Stomach (tissue), 9 donors: ENCODE data around the gene LPCAT4. TPM values are rescaled to one million over a fixed set of nuclear protein-coding genes. Genes with fewer than 3 reads are reported as not detected.

ENCODE experiments used
- DNase-seq, 2 donors: peaks; one replicate each; pipeline versions ENCODE4 v3.0.0 to v3.0.0-alpha.2; 2013 to 2019
- H3K27ac ChIP-seq, 5 donors: fragments of 200-600 bp in 4 of 5; sonication (generic) in 4 of 5; one replicate each; pipeline ENCODE4 v1.5.1; 2013 to 2019; ENCODE audit warnings: mild to moderate bottlenecking in 1 of 5, moderate library complexity in 1 of 5
- H3K27me3 ChIP-seq, 3 donors: fragments of 200-600 bp; sonication (generic); one replicate each; pipeline ENCODE4 v1.5.1; 2017 to 2019; ENCODE audit warnings: mixed run types in 1 of 3
- H3K36me3 ChIP-seq, 4 donors: fragments of 200-600 bp; sonication (generic); 1 replicate in 3 of 4; 2 replicates in 1 of 4; pipeline ENCODE4 v1.5.1; 2016 to 2019
- H3K4me1 ChIP-seq, 4 donors: fragments of 200-600 bp; sonication (generic); one replicate each; pipeline ENCODE4 v1.5.1; 2016 to 2019
- H3K4me3 ChIP-seq, 4 donors: fragments of 200-600 bp; sonication (generic) in 3 of 4; one replicate each; pipeline ENCODE4 v1.5.1; 2016 to 2019; ENCODE audit warnings: mild to moderate bottlenecking in 1 of 4
- H3K9me3 ChIP-seq, 4 donors: fragments of 200-600 bp; sonication (generic); one replicate each; pipeline ENCODE4 v1.5.1; 2016 to 2019
- EP300 ChIP-seq: sonication (generic); formaldehyde crosslinking; IDR thresholded peaks from one replicate; pipeline ENCODE4 v1.6.1; 2017; ENCODE audit warnings: antibody characterized with exemption
- POLR2A ChIP-seq, 4 donors: fragments of 450-650 bp; IDR thresholded peaks; one replicate each; pipeline ENCODE4 v1.6.1; 2016; ENCODE audit warnings: antibody characterized with exemption in 4 of 4, control low read depth in 2 of 4, mild to moderate bottlenecking in 1 of 4, moderate library complexity in 1 of 4
- POLR2AphosphoS5 ChIP-seq, 3 donors: sonication (generic); formaldehyde crosslinking; IDR thresholded peaks; one replicate each; pipeline ENCODE4 v1.6.1; 2016; ENCODE audit warnings: antibody characterized with exemption in 3 of 3
- WGBS, 5 donors: extraction: QIAGEN DNeasy Blood & Tissue Kit in 3 of 5; methylation state at CpG; one replicate each; pipeline versions ENCODE4 v1.1.5 to v1.1.7; 2013 to 2018; 5-methylcytosine and 5-hydroxymethylcytosine counted together
- intact Hi-C: fragments of 100-400 bp; cut with DNase I; formaldehyde crosslinking; loops from one replicate; pipeline ENCODE4 v1.15.1; 2023; ENCODE audit warnings: low total_unique reads
- polyA plus RNA-seq, 3 donors: library from polyadenylated mRNA; stranded (reverse); fragments of 200-250 nt; gene quantifications; one replicate each; pipeline ENCODE4 v1.2.3, GENCODE V29; 2013
- total RNA-seq, 5 donors: library from RNA; depleted of rRNA; stranded (reverse); fragments of >200 nt; gene quantifications; one replicate each; pipeline versions ENCODE4 v1.1.0 to v1.2.3, GENCODE V29; 2014 to 2016
- TF ChIP-seq, protein P1 (sequence below), 7 experiments: fragments of 450-650 bp in 4 of 7; fragments of 200-600 bp in 3 of 7; sonication (generic) in 3 of 7; IDR thresholded peaks; one replicate each; pipeline ENCODE4 v1.5.1; 2016 to 2019; ENCODE audit warnings: antibody characterized with exemption in 7 of 7, control low read depth in 2 of 7, mild to moderate bottlenecking in 1 of 7
- donor health status: healthy with polysubstance abuse.
- donor health status: Bipolar disorder and iron deficiency.
- donor health status: healthy.

Gene LPCAT4
- total and polyA plus RNA-seq, 8 donors: 11.6 to 206 (median 65.1) TPM

DNA sequence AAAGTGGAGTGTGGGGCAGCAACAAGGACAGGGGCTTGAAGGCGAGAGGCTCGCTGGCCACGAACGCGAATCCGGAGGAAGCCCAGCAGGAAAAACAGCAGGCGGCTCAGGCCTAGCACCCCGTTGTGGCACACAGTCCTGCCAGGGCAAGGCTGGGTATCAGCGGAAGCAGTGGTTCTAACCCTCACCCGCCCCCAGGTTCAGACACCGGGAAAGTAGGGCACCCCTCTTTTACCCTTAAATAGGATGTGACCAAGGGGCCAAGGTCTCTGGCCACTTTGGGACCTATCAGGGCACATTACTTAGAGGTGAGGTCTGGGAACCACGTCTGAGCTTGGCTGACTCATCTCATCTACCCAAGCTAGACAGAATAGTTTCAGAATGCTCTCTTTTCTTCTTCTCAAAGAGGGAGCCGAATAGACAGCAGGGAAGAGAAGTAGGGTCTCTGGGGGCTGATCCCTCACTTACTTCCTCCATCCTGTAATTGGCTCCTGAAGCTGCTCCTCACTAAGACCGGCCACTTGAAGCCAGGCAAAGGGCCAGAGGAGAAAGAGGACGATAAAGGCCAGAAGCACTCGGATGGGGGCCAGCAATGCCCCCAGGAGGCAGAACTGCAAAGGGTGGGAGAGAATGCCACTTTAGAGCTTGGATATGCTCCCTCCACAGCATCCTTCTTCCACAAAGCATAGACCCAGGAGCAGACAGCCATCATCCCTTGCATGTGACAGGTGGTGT lies 1.7 kb downstream of the LPCAT4 start:
- DNase-seq: peak in 1 of 2 donors; percentile 26
- Histone ChIP-seq H3K27me3 (no peaks in the 10 kb centered on the region), H3K36me3 (peaks cover 5 to 39% (median 34%) of the 10 kb centered on the region in 4 donors), H3K4me1 (peaks cover 18 to 62% (median 34%) of the 10 kb centered on the region in 4 donors), H3K4me3 (peak overlapping the region in 3 of 4 donors; percentile 96 to 98 (median 97)), H3K27ac (peak overlapping the region in 4 of 5 donors; percentile 15 to 100 (median 98)), H3K9me3 (no peaks in the 10 kb centered on the region)
- WGBS, 5 donors: 67 to 86% (median 81%) methylated on average over 16 of the region's 16 CpGs
- TF ChIP-seq POLR2AphosphoS5 (IDR thresholded peaks at IDR 0.05) (no peak), EP300 (no peak), POLR2A (IDR thresholded peaks at IDR 0.05) (no peak)
- TF ChIP-seq, protein P1, sequence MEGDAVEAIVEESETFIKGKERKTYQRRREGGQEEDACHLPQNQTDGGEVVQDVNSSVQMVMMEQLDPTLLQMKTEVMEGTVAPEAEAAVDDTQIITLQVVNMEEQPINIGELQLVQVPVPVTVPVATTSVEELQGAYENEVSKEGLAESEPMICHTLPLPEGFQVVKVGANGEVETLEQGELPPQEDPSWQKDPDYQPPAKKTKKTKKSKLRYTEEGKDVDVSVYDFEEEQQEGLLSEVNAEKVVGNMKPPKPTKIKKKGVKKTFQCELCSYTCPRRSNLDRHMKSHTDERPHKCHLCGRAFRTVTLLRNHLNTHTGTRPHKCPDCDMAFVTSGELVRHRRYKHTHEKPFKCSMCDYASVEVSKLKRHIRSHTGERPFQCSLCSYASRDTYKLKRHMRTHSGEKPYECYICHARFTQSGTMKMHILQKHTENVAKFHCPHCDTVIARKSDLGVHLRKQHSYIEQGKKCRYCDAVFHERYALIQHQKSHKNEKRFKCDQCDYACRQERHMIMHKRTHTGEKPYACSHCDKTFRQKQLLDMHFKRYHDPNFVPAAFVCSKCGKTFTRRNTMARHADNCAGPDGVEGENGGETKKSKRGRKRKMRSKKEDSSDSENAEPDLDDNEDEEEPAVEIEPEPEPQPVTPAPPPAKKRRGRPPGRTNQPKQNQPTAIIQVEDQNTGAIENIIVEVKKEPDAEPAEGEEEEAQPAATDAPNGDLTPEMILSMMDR (IDR thresholded peaks at IDR 0.05): no peak
- intact Hi-C loops: loop anchor here (10.0 kb wide), 1 partner anchor 120 kb away; no protein-coding TSS in a partner anchor

DNA sequence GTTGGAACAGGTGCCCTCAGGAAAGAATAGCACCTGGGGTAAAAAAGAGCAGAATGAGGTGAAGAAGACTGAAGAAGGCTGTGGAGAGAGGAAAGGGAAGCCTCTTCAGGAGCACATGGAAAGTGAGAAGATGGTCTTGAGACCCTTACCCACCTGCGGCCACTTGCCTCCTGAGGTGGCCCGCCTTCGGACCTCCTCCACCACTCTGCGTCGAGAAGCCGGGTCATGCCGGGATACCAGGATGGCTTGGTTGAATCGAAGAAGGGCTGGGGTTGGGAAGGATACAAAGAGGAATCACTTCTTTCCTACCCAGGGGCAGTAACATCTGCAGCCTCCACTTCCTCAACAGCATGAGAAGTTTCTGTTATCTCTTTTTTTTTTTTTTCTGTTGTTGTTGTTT lies 3.0 kb downstream of the LPCAT4 start:
- Histone ChIP-seq H3K9me3 (no peaks in the 10 kb centered on the region), H3K36me3 (peaks cover 12 to 51% (median 47%) of the 10 kb centered on the region in 4 donors), H3K4me3 (no peak overlapping the region), H3K4me1 (peaks cover 18 to 71% (median 35%) of the 10 kb centered on the region in 4 donors), H3K27me3 (no peaks in the 10 kb centered on the region), H3K27ac (peak overlapping the region in 3 of 5 donors; percentile 17 to 83 (median 79))
- 94 to 98% (median 97%) methylated on average over 8 of the region's 8 CpGs for WGBS, 5 donors
- intact Hi-C loops: loop anchor here (10.0 kb wide), 1 partner anchor 119 kb away; no protein-coding TSS in a partner anchor
- no peak for TF ChIP-seq POLR2AphosphoS5 (IDR thresholded peaks at IDR 0.05)
- no peak for TF ChIP-seq EP300
- TF ChIP-seq POLR2A (IDR thresholded peaks at IDR 0.05): no peak
- TF ChIP-seq, protein P1 (IDR thresholded peaks at IDR 0.05): no peak
- DNase-seq: no peak

DNA sequence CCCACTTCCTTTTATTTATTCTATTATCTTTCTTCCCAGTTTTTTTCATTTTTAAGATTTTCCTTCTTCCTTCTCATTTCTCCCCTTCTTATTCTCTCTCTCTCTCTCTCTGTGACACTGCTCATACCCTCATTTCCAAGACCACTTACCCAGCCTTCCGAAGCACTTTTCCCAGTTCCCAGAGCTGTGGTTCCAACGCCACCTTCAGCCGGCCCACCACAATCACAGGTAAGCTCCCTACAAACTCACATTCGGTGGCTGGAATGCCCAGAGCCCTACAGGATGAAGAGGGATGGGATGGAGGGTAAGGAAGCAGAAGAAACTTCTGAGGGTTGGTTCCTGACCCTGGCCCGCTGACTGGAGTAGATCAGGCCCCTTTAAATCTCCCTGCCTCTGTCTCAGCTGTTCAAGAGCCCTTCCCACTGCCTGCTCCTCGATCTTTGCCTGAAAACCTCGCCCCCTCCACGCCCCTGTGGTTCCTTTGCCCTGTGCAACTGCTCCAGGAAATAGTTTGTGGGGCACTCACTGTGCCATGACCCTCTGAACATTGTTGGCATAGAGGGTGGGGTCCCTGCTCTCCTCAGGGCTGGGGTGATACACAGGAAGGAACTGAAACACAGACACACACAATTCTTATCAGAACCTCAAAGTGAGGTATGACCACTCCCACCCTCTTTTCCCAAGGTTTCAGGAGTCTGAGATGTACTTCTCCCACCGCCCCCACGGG lies 4.8 kb downstream of the LPCAT4 start:
- intact Hi-C loops: loop anchor here (10.0 kb wide), 1 partner anchor 117 kb away; no protein-coding TSS in a partner anchor
- peak in 2 of 3 donors; percentile 59 to 83 for TF ChIP-seq POLR2AphosphoS5 (IDR thresholded peaks at IDR 0.05)
- TF ChIP-seq, protein P1 (IDR thresholded peaks at IDR 0.05): no peak
- 52 to 74% (median 60%) methylated on average over 10 of the region's 10 CpGs for WGBS, 5 donors
- Histone ChIP-seq H3K4me3 (peak overlapping the region in 1 of 4 donors; percentile 16), H3K4me1 (peaks cover 13 to 57% (median 22%) of the 10 kb centered on the region in 4 donors), H3K36me3 (peaks cover 15 to 70% (median 65%) of the 10 kb centered on the region in 4 donors), H3K27ac (peak overlapping the region; percentile 48 to 83 (median 73)), H3K27me3 (no peaks in the 10 kb centered on the region), H3K9me3 (no peaks in the 10 kb centered on the region)
- peak; percentile 73 to 81 for DNase-seq

DNA sequence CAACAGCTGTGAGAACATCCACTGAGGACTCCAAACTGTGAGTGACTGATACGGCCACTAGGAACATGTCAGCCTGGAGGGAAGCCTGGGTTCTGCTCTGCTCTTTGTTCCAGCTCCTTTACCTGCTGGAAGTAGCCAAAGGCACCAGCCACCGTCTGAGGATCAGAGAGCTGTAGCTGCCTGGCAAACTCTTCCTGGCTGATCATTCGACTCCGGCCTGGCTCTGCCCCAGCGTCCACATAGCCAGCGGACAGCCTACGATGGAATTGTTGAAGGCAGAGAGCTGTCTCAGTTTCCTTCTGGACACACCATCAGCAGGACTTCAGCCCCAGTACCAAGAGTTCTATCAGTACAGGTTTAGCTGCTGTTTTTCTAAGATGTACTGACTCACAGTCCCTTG lies 5.7 kb downstream of the LPCAT4 start:
- Histone ChIP-seq H3K4me3 (no peak overlapping the region), H3K27me3 (no peaks in the 10 kb centered on the region), H3K27ac (peak overlapping the region in 3 of 5 donors; percentile 47 to 83 (median 79)), H3K9me3 (no peaks in the 10 kb centered on the region), H3K4me1 (peaks cover 13 to 52% (median 18%) of the 10 kb centered on the region in 4 donors), H3K36me3 (peaks cover 15 to 79% (median 74%) of the 10 kb centered on the region in 4 donors)
- DNase-seq: no peak
- WGBS, 5 donors: 84 to 96% (median 91%) methylated on average over 7 of the region's 7 CpGs
- intact Hi-C loops: loop anchor here (10.0 kb wide), 1 partner anchor 116 kb away; no protein-coding TSS in a partner anchor
- TF ChIP-seq EP300: no peak
- TF ChIP-seq, protein P1 (IDR thresholded peaks at IDR 0.05): no peak
- no peak for TF ChIP-seq POLR2AphosphoS5 (IDR thresholded peaks at IDR 0.05)
- TF ChIP-seq POLR2A (IDR thresholded peaks at IDR 0.05): no peak
